Measurements from ENCODE around the gene FGF12.

Gene FGF12

DNA sequence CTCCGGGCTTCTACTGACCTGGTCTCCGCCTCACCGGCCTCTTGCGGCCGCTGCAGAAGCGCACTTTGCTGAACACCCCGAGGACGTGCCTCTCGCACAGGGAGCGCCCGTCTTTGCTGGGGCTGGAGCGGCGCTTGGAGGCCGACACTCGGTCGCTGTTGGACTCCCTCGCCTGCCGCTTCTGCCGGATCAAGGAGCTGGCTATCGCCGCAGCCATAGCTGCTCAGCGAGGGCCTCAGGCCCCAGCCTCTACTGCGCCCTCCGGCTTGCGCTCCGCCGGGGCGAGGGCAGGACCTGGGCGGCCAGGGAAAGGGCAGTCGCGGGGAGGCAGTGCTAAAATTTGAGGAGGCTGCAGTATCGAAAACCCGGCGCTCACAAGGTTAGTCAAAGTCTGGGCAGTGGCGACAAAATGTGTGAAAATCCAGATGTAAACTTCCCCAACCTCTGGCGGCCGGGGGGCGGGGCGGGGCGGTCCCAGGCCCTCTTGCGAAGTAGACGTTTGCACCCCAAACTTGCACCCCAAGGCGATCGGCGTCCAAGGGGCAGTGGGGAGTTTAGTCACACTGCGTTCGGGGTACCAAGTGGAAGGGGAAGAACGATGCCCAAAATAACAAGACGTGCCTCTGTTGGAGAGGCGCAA lies 319.2 kb downstream of the FGF12 start:
- H3K36me3 ChIP-seq (ENCODE audit: control insufficient read depth in 2 of 2, insufficient read depth in 2 of 2, low read length in 2 of 2): no peaks in the 10 kb centered on the region
- no peaks in the 10 kb centered on the region for H3K9me3 ChIP-seq (ENCODE audit: control insufficient read depth in 2 of 2, low read length in 2 of 2)
- peaks cover 4 to 12% of the 10 kb centered on the region in 2 donors for H3K27me3 ChIP-seq (ENCODE audit: control insufficient read depth in 2 of 2, insufficient read depth in 2 of 2, low read length in 2 of 2)
- no peak overlapping the region for H3K27ac ChIP-seq (ENCODE audit: low read depth in 2 of 2, low read length in 2 of 2)
- peak overlapping the region in 1 of 2 donors; percentile 20 for H3K4me3 ChIP-seq (ENCODE audit: low read length in 2 of 2)
- no peaks in the 10 kb centered on the region for H3K4me1 ChIP-seq (ENCODE audit: control insufficient read depth in 2 of 2, insufficient read depth in 2 of 2, low read length in 2 of 2)
- no peak overlapping the region for H3K9ac ChIP-seq (ENCODE audit: low read depth in 1 of 2, low read length in 2 of 2)

DNA sequence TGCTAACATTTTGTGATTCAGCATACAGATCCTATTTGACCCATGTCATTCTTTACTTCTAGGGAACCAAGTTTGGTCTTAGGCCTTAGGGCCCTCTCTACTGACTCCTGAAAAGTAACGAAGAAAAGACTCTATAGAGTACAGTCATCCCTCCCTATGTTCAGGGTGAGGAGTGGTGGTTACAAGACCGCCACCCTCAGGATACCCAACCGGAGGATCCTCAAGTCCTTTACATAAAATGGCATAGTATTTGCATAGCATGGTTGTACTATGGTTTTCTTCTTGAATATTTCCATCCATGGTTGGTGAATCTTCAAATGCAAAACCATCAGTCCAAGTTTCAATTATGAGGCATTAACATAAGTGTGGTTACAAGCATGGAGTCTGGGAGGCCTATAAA lies 327.6 kb downstream of the FGF12 start:
- H3K27ac ChIP-seq (ENCODE audit: low read depth in 2 of 2, low read length in 2 of 2): no peak overlapping the region
- no peak overlapping the region for H3K9ac ChIP-seq (ENCODE audit: low read depth in 1 of 2, low read length in 2 of 2)
- H3K4me3 ChIP-seq (ENCODE audit: low read length in 2 of 2): no peak overlapping the region
- no peaks in the 10 kb centered on the region for H3K4me1 ChIP-seq (ENCODE audit: control insufficient read depth in 2 of 2, insufficient read depth in 2 of 2, low read length in 2 of 2)
- H3K27me3 ChIP-seq (ENCODE audit: control insufficient read depth in 2 of 2, insufficient read depth in 2 of 2, low read length in 2 of 2): no peaks in the 10 kb centered on the region
- no peaks in the 10 kb centered on the region for H3K9me3 ChIP-seq (ENCODE audit: control insufficient read depth in 2 of 2, low read length in 2 of 2)
- no peaks in the 10 kb centered on the region for H3K36me3 ChIP-seq (ENCODE audit: control insufficient read depth in 2 of 2, insufficient read depth in 2 of 2, low read length in 2 of 2)

DNA sequence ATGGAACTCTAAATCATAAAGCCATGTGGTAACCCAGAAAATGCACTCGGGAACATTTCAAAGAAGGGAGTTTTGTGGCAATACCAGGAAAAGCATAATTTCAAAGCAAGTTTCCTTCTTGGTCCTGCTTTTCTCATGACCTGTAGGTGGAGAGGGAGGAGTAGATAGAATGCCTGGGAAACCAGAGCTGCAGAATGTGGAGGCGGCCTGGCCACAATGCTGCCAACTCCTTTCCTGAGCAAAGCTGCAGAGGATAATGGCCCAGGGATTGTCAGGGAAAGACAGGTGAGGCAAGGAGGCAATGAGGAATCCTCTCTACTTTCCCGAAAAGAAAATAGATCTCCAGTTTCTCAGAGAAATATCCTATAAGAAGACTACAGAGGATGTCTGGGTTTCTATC lies 330.3 kb downstream of the FGF12 start:
- H3K4me3 ChIP-seq (ENCODE audit: low read length in 2 of 2): no peak overlapping the region
- H3K27ac ChIP-seq (ENCODE audit: low read depth in 2 of 2, low read length in 2 of 2): no peak overlapping the region
- no peaks in the 10 kb centered on the region for H3K27me3 ChIP-seq (ENCODE audit: control insufficient read depth in 2 of 2, insufficient read depth in 2 of 2, low read length in 2 of 2)
- no peaks in the 10 kb centered on the region for H3K4me1 ChIP-seq (ENCODE audit: control insufficient read depth in 2 of 2, insufficient read depth in 2 of 2, low read length in 2 of 2)
- H3K9me3 ChIP-seq (ENCODE audit: control insufficient read depth in 2 of 2, low read length in 2 of 2): no peaks in the 10 kb centered on the region
- no peak overlapping the region for H3K9ac ChIP-seq (ENCODE audit: low read depth in 1 of 2, low read length in 2 of 2)
- no peaks in the 10 kb centered on the region for H3K36me3 ChIP-seq (ENCODE audit: control insufficient read depth in 2 of 2, insufficient read depth in 2 of 2, low read length in 2 of 2)

DNA sequence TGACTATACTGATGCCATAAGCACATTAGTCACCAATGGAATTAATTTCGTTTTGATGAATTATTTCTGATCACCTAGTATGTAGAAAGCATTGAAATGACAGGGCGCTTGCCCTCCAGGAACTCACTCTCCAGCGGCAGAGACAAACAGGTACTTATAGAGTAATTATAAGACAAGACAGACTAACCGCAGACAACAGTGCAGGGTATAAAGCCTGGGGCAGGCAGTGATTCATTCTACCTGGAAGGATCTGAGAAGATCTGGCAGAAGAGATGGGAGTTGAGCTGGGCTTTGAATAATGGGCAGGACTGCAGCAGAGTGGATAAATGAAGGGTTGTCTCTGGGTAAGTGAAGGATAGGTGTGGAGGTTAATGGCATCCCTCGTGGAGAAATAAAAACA lies 331.8 kb downstream of the FGF12 start:
- H3K9ac ChIP-seq (ENCODE audit: low read depth in 1 of 2, low read length in 2 of 2): no peak overlapping the region

DNA sequence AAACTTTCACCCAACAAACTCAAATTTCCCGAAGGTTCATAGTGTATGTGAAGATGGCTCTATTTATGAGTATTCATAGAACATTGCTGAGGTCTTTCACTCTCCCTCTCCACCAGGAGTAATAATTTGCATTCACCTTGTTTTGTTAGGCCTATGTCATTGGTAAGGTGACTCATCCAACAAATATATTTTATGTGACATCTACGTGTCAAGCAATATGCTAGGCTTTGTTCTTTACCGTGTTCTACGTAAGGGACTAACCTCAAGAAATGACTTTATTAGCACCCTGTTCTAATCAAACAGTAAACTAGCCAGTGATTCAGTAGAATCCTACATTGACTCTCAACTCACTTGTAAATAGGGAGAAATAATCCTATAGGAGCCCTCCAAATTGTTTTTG lies 334.4 kb downstream of the FGF12 start:
- no peak overlapping the region for H3K9ac ChIP-seq (ENCODE audit: low read depth in 1 of 2, low read length in 2 of 2)
- H3K4me1 ChIP-seq (ENCODE audit: control insufficient read depth in 2 of 2, insufficient read depth in 2 of 2, low read length in 2 of 2): no peaks in the 10 kb centered on the region
- H3K27ac ChIP-seq (ENCODE audit: low read depth in 2 of 2, low read length in 2 of 2): no peak overlapping the region
- H3K4me3 ChIP-seq (ENCODE audit: low read length in 2 of 2): no peak overlapping the region
- no peaks in the 10 kb centered on the region for H3K36me3 ChIP-seq (ENCODE audit: control insufficient read depth in 2 of 2, insufficient read depth in 2 of 2, low read length in 2 of 2)
- H3K27me3 ChIP-seq (ENCODE audit: control insufficient read depth in 2 of 2, insufficient read depth in 2 of 2, low read length in 2 of 2): no peaks in the 10 kb centered on the region
- H3K9me3 ChIP-seq (ENCODE audit: control insufficient read depth in 2 of 2, low read length in 2 of 2): no peaks in the 10 kb centered on the region

More for the DNA sequence above, 331.8 kb downstream of the FGF12 start:
- Histone ChIP-seq H3K27ac (ENCODE audit: low read depth in 2 of 2, low read length in 2 of 2) (no peak overlapping the region), H3K4me1 (ENCODE audit: control insufficient read depth in 2 of 2, insufficient read depth in 2 of 2, low read length in 2 of 2) (no peaks in the 10 kb centered on the region), H3K27me3 (ENCODE audit: control insufficient read depth in 2 of 2, insufficient read depth in 2 of 2, low read length in 2 of 2) (no peaks in the 10 kb centered on the region), H3K4me3 (ENCODE audit: low read length in 2 of 2) (no peak overlapping the region), H3K36me3 (ENCODE audit: control insufficient read depth in 2 of 2, insufficient read depth in 2 of 2, low read length in 2 of 2) (no peaks in the 10 kb centered on the region), H3K9me3 (ENCODE audit: control insufficient read depth in 2 of 2, low read length in 2 of 2) (no peaks in the 10 kb centered on the region)

DNA sequence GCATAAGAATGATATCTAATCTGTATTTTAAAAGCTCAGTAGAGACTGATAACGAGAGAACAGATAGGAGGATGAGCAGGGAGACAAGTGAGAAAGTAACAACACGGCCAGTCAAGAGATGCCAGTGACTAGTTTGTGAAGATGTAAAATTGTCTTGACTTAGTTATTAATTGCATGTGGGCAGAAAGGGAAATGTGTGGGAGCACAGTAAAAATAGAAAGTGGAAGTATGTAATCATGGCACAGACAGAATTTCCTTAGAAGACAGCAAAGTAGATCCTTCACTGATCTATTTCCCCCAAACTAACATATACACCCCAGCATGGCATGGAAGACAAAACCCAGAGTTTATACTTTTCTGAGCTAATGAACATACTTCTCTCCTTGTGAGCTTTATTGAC lies 344.5 kb downstream of the FGF12 start:
- Histone ChIP-seq H3K9ac (ENCODE audit: low read depth in 1 of 2, low read length in 2 of 2) (no peak overlapping the region), H3K4me3 (ENCODE audit: low read length in 2 of 2) (no peak overlapping the region), H3K27me3 (ENCODE audit: control insufficient read depth in 2 of 2, insufficient read depth in 2 of 2, low read length in 2 of 2) (no peaks in the 10 kb centered on the region), H3K27ac (ENCODE audit: low read depth in 2 of 2, low read length in 2 of 2) (no peak overlapping the region), H3K9me3 (ENCODE audit: control insufficient read depth in 2 of 2, low read length in 2 of 2) (no peaks in the 10 kb centered on the region), H3K36me3 (ENCODE audit: control insufficient read depth in 2 of 2, insufficient read depth in 2 of 2, low read length in 2 of 2) (no peaks in the 10 kb centered on the region), H3K4me1 (ENCODE audit: control insufficient read depth in 2 of 2, insufficient read depth in 2 of 2, low read length in 2 of 2) (no peaks in the 10 kb centered on the region)

DNA sequence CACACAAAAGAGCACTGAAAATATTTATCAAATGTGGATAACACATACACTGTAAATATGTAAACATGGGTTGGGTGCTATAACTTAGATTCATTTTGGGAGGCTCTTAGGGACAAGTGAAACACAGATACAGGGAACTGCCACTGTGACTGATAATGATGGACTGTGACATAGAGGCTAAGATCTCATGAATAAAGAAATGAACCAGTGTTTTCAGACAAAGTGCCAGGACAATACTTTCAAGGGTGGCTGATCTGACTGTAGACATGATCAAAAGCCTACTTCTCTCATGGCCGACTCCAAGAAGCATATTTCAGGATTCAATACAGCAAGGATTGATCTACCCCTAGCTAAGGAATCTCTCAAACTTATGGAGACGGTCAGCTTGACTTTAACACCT lies 353.8 kb downstream of the FGF12 start:
- Histone ChIP-seq H3K4me1 (ENCODE audit: control insufficient read depth in 2 of 2, insufficient read depth in 2 of 2, low read length in 2 of 2) (no peaks in the 10 kb centered on the region), H3K9ac (ENCODE audit: low read depth in 1 of 2, low read length in 2 of 2) (no peak overlapping the region), H3K27ac (ENCODE audit: low read depth in 2 of 2, low read length in 2 of 2) (no peak overlapping the region), H3K4me3 (ENCODE audit: low read length in 2 of 2) (no peak overlapping the region), H3K9me3 (ENCODE audit: control insufficient read depth in 2 of 2, low read length in 2 of 2) (no peaks in the 10 kb centered on the region), H3K36me3 (ENCODE audit: control insufficient read depth in 2 of 2, insufficient read depth in 2 of 2, low read length in 2 of 2) (no peaks in the 10 kb centered on the region), H3K27me3 (ENCODE audit: control insufficient read depth in 2 of 2, insufficient read depth in 2 of 2, low read length in 2 of 2) (no peaks in the 10 kb centered on the region)

DNA sequence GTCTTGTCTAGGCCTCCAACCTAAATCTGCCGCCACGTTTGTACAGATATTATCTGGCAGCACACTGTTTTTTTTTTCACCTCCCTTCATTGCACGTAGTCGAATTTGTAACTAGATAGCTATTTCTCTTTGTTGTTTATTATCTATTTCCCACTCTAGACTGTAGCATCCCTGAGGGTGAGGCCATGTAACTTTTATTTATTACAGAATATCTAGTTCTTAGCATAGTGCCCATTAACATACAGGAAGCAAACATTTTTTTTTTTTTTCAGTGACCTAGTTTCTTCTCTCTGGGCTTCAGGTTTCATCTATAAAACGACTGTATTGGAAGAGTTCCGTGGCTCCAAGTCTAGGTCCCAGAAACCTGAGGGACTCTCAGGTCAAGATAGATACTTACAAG lies 354.3 kb downstream of the FGF12 start:
- no peak overlapping the region for H3K27ac ChIP-seq (ENCODE audit: low read depth in 2 of 2, low read length in 2 of 2)
- no peaks in the 10 kb centered on the region for H3K27me3 ChIP-seq (ENCODE audit: control insufficient read depth in 2 of 2, insufficient read depth in 2 of 2, low read length in 2 of 2)
- no peaks in the 10 kb centered on the region for H3K4me1 ChIP-seq (ENCODE audit: control insufficient read depth in 2 of 2, insufficient read depth in 2 of 2, low read length in 2 of 2)
- H3K9ac ChIP-seq (ENCODE audit: low read depth in 1 of 2, low read length in 2 of 2): no peak overlapping the region
- no peaks in the 10 kb centered on the region for H3K9me3 ChIP-seq (ENCODE audit: control insufficient read depth in 2 of 2, low read length in 2 of 2)
- no peaks in the 10 kb centered on the region for H3K36me3 ChIP-seq (ENCODE audit: control insufficient read depth in 2 of 2, insufficient read depth in 2 of 2, low read length in 2 of 2)
- no peak overlapping the region for H3K4me3 ChIP-seq (ENCODE audit: low read length in 2 of 2)

DNA sequence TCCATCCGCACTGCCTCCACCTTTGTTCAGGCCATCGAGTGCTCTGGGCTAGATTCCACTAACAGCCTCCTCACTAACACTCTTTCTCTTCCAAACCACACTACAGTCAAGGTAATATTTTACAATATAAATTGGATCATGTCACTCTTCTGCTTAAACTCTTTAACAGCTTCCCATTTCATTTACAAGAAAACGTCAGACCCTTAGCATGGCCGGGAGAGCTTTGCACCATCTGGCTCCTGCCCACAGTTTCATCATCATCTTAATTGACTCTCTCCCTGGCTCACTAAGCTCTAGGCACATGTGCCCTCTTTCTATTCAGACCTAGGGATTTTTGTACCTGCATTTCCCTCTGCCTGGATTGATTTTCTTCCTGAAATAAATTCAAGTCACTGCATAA lies 354.7 kb downstream of the FGF12 start:
- Histone ChIP-seq H3K36me3 (ENCODE audit: control insufficient read depth in 2 of 2, insufficient read depth in 2 of 2, low read length in 2 of 2) (no peaks in the 10 kb centered on the region), H3K4me3 (ENCODE audit: low read length in 2 of 2) (no peak overlapping the region), H3K9me3 (ENCODE audit: control insufficient read depth in 2 of 2, low read length in 2 of 2) (no peaks in the 10 kb centered on the region), H3K9ac (ENCODE audit: low read depth in 1 of 2, low read length in 2 of 2) (no peak overlapping the region), H3K4me1 (ENCODE audit: control insufficient read depth in 2 of 2, insufficient read depth in 2 of 2, low read length in 2 of 2) (no peaks in the 10 kb centered on the region), H3K27me3 (ENCODE audit: control insufficient read depth in 2 of 2, insufficient read depth in 2 of 2, low read length in 2 of 2) (no peaks in the 10 kb centered on the region), H3K27ac (ENCODE audit: low read depth in 2 of 2, low read length in 2 of 2) (no peak overlapping the region)

DNA sequence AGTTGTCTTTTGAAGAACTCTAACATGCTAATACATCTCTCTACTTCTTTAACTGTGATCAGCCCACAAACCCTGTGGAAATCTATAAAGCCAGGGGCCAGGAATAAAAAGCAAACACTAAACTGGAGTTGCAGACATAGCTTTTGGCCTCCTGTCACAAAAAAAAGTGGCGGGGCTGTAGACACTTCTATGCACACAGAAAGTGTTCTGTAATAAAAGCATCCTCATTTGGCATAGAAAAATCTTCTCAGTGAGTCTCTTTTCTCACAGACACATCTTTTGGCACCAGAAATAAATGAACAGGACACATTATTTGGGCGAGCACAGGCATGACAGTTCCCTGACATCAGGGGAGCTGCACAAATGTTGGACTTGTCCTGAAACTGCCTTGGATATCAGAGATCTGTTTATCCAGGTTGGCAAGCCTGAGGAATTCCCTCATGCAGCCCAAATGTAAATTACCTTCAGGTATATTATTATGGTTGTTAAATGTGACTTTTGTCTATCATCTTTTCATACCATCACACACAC lies 355.4 kb downstream of the FGF12 start:
- Histone ChIP-seq H3K27ac (ENCODE audit: low read depth in 2 of 2, low read length in 2 of 2) (no peak overlapping the region), H3K4me1 (ENCODE audit: control insufficient read depth in 2 of 2, insufficient read depth in 2 of 2, low read length in 2 of 2) (no peaks in the 10 kb centered on the region), H3K9ac (ENCODE audit: low read depth in 1 of 2, low read length in 2 of 2) (no peak overlapping the region), H3K4me3 (ENCODE audit: low read length in 2 of 2) (no peak overlapping the region), H3K27me3 (ENCODE audit: control insufficient read depth in 2 of 2, insufficient read depth in 2 of 2, low read length in 2 of 2) (no peaks in the 10 kb centered on the region), H3K36me3 (ENCODE audit: control insufficient read depth in 2 of 2, insufficient read depth in 2 of 2, low read length in 2 of 2) (no peaks in the 10 kb centered on the region), H3K9me3 (ENCODE audit: control insufficient read depth in 2 of 2, low read length in 2 of 2) (no peaks in the 10 kb centered on the region)

Data from mucosa of rectum (tissue), 2 donors.